ENCODE data around the gene ESPL1. TPM values are rescaled to one million over a fixed set of nuclear protein-coding genes. Genes with fewer than 3 reads are reported as not detected.

Gene ESPL1
- total RNA-seq, 1 donor = 6.5 TPM

GRCh38 chr12:53224897-53225634 is 43.0 kb upstream of the ESPL1 start:
- TF ChIP-seq CTCF (IDR thresholded peaks at IDR 0.05; ENCODE audit: insufficient read depth, low read depth, low read length) = no peak
- no peak for DNase-seq (ENCODE audit: low read depth)
- no peak overlapping the region for H3K4me3 ChIP-seq (ENCODE audit: low read depth, low read length)

GRCh38 chr12:53225635-53226424 is 42.3 kb upstream of the ESPL1 start:
- no peak for TF ChIP-seq CTCF (IDR thresholded peaks at IDR 0.05; ENCODE audit: insufficient read depth, low read depth, low read length)
- no peak overlapping the region for H3K4me3 ChIP-seq (ENCODE audit: low read depth, low read length)
- no peak for DNase-seq (ENCODE audit: low read depth)

GRCh38 chr12:53226815-53227214 is 41.3 kb upstream of the ESPL1 start:
- no peak for DNase-seq (ENCODE audit: low read depth)
- no peak overlapping the region for H3K4me3 ChIP-seq (ENCODE audit: low read depth, low read length)
- TF ChIP-seq CTCF (IDR thresholded peaks at IDR 0.05; ENCODE audit: insufficient read depth, low read depth, low read length) = no peak

GRCh38 chr12:53227341-53227740 is 40.8 kb upstream of the ESPL1 start:
- no peak for DNase-seq (ENCODE audit: low read depth)
- no peak for TF ChIP-seq CTCF (IDR thresholded peaks at IDR 0.05; ENCODE audit: insufficient read depth, low read depth, low read length)
- no peak overlapping the region for H3K4me3 ChIP-seq (ENCODE audit: low read depth, low read length)

- DNase-seq (ENCODE audit: low read depth) = no peak
- no peak overlapping the region for H3K4me3 ChIP-seq (ENCODE audit: low read depth, low read length)
- no peak for TF ChIP-seq CTCF (IDR thresholded peaks at IDR 0.05; ENCODE audit: insufficient read depth, low read depth, low read length)
Observed at GRCh38 chr12:53227836-53228235, 40.3 kb upstream of the ESPL1 start.

- no peak for DNase-seq (ENCODE audit: low read depth)
- no peak for TF ChIP-seq CTCF (IDR thresholded peaks at IDR 0.05; ENCODE audit: insufficient read depth, low read depth, low read length)
- H3K4me3 ChIP-seq (ENCODE audit: low read depth, low read length) = no peak overlapping the region
Observed at GRCh38 chr12:53229454-53229853, 38.6 kb upstream of the ESPL1 start.
